ENCODE data around the gene CADM2. TPM values are rescaled to one million over a fixed set of nuclear protein-coding genes. Genes with fewer than 3 reads are reported as not detected.

Gene CADM2
- polyA plus RNA-seq, 1 donor from 2014 or later, result 4.5 TPM

DNA sequence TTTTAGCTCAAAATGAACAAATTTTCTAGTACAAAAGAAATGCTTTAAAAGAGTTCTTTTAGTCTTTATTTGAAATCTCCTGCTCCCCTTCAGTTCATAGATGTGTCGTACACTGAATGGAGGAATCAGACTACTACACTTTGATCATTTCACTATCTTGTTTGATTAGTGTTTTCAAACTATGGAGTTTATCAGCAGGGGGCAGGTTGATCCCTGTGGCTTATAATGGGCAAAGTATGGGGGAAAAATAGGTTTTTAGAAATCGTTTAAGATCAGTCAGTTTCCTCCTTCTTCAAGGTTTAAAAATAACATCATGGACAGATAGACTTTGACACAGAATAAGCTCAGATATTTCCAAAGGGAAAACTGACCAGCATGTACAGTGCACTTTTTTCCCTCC is 701.7 kb downstream of the CADM2 start (continued):
- TF ChIP-seq, protein P1, sequence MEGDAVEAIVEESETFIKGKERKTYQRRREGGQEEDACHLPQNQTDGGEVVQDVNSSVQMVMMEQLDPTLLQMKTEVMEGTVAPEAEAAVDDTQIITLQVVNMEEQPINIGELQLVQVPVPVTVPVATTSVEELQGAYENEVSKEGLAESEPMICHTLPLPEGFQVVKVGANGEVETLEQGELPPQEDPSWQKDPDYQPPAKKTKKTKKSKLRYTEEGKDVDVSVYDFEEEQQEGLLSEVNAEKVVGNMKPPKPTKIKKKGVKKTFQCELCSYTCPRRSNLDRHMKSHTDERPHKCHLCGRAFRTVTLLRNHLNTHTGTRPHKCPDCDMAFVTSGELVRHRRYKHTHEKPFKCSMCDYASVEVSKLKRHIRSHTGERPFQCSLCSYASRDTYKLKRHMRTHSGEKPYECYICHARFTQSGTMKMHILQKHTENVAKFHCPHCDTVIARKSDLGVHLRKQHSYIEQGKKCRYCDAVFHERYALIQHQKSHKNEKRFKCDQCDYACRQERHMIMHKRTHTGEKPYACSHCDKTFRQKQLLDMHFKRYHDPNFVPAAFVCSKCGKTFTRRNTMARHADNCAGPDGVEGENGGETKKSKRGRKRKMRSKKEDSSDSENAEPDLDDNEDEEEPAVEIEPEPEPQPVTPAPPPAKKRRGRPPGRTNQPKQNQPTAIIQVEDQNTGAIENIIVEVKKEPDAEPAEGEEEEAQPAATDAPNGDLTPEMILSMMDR (IDR thresholded peaks at IDR 0.05; ENCODE audit: poor library complexity, severe bottlenecking), result no peak

DNA sequence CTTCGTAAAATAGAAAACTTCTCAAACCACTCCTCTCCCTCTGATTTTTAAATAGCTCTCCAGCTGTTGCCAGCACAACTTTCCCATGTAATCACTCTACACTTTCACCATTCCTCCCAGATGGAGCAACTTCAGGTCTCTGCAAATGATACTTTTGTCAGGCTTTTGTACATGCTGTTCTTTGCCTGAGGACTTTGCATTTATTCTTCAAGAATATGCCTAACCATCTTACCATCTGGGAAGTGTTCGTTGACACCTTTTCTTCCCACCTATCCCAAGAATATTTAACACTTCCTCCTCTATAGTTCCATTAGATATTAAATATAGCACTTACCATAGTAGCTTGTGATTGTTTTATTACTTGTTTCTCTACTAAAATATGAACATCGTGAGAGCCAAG is 703.7 kb downstream of the CADM2 start:
- H3K79me2 ChIP-seq (replicated peaks; ENCODE audit: insufficient read depth, low read length), result no peaks in the 10 kb centered on the region
- no peaks in the 10 kb centered on the region for H3K27me3 ChIP-seq (ENCODE audit: insufficient read depth, low read depth, low read length)
- TF ChIP-seq RAD21 (conservative IDR thresholded peaks at IDR 0.05) (no peak), SMC3 (conservative IDR thresholded peaks at IDR 0.05; ENCODE audit: poor library complexity) (no peak), EZH2 (IDR thresholded peaks at IDR 0.05; ENCODE audit: borderline replicate concordance, insufficient read depth, low read length, poor library complexity, severe bottlenecking) (no peak), TAF1 (IDR thresholded peaks at IDR 0.05; ENCODE audit: low read depth) (no peak), POLR2AphosphoS5 (IDR thresholded peaks at IDR 0.05) (no peak), EP300 (conservative IDR thresholded peaks at IDR 0.05; ENCODE audit: poor library complexity, severe bottlenecking) (no peak), MXI1 (conservative IDR thresholded peaks at IDR 0.05; ENCODE audit: poor library complexity, severe bottlenecking) (no peak)
- TF ChIP-seq, protein P2, sequence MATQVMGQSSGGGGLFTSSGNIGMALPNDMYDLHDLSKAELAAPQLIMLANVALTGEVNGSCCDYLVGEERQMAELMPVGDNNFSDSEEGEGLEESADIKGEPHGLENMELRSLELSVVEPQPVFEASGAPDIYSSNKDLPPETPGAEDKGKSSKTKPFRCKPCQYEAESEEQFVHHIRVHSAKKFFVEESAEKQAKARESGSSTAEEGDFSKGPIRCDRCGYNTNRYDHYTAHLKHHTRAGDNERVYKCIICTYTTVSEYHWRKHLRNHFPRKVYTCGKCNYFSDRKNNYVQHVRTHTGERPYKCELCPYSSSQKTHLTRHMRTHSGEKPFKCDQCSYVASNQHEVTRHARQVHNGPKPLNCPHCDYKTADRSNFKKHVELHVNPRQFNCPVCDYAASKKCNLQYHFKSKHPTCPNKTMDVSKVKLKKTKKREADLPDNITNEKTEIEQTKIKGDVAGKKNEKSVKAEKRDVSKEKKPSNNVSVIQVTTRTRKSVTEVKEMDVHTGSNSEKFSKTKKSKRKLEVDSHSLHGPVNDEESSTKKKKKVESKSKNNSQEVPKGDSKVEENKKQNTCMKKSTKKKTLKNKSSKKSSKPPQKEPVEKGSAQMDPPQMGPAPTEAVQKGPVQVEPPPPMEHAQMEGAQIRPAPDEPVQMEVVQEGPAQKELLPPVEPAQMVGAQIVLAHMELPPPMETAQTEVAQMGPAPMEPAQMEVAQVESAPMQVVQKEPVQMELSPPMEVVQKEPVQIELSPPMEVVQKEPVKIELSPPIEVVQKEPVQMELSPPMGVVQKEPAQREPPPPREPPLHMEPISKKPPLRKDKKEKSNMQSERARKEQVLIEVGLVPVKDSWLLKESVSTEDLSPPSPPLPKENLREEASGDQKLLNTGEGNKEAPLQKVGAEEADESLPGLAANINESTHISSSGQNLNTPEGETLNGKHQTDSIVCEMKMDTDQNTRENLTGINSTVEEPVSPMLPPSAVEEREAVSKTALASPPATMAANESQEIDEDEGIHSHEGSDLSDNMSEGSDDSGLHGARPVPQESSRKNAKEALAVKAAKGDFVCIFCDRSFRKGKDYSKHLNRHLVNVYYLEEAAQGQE (IDR thresholded peaks at IDR 0.05; ENCODE audit: borderline replicate concordance), result no peak
- TF ChIP-seq, protein P1 (IDR thresholded peaks at IDR 0.05; ENCODE audit: poor library complexity, severe bottlenecking), result no peak
- no peaks in the 10 kb centered on the region for H3K36me3 ChIP-seq (ENCODE audit: insufficient read depth, low read length)
- H3K4me3 ChIP-seq (ENCODE audit: low read length), result no peak overlapping the region
- no peaks in the 10 kb centered on the region for H3K9me2 ChIP-seq (ENCODE audit: insufficient read depth, low read length)
- H4K20me1 ChIP-seq (ENCODE audit: insufficient read depth), result no peaks in the 10 kb centered on the region
- H3K9ac ChIP-seq (ENCODE audit: low read length), result no peak overlapping the region
- H3K9me3 ChIP-seq (ENCODE audit: low read length), result no peaks in the 10 kb centered on the region
- H2AFZ ChIP-seq (ENCODE audit: low read depth, low read length), result no peak overlapping the region
- no peak overlapping the region for H3K4me2 ChIP-seq (ENCODE audit: low read length)
- no peaks in the 10 kb centered on the region for H3F3A ChIP-seq (ENCODE audit: insufficient read depth, low read length, poor library complexity, severe bottlenecking)
- H3K27ac ChIP-seq (ENCODE audit: low read length), result no peak overlapping the region

DNA sequence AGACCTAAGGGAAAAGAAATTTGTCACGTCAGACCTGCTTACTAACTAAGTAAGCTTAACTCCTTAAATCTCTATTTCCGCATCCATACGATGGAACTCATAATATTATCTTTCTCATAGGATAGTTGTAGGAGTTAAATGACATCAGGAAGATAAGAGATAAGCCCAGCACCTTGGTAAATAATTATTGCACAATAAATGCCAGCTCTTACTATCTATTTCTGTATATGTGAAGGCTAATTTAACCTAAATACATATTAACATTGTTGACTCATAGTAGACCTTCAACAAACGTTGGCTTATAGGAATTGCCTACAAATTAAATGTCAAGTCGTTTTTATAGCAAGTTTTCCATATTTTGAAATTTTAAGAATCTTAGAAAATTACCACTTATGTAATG is 709.0 kb downstream of the CADM2 start:
- Histone ChIP-seq H3K4me2 (ENCODE audit: low read length) (no peak overlapping the region), H3K9ac (ENCODE audit: low read length) (no peak overlapping the region), H3K27ac (ENCODE audit: low read length) (no peak overlapping the region), H3K9me3 (ENCODE audit: low read length) (no peaks in the 10 kb centered on the region), H3K4me3 (ENCODE audit: low read length) (no peak overlapping the region), H3K27me3 (ENCODE audit: insufficient read depth, low read depth, low read length) (no peaks in the 10 kb centered on the region), H3K79me2 (replicated peaks; ENCODE audit: insufficient read depth, low read length) (no peaks in the 10 kb centered on the region), H3K9me2 (ENCODE audit: insufficient read depth, low read length) (no peaks in the 10 kb centered on the region), H3K36me3 (ENCODE audit: insufficient read depth, low read length) (no peaks in the 10 kb centered on the region), H2AFZ (ENCODE audit: low read depth, low read length) (no peak overlapping the region), H3F3A (ENCODE audit: insufficient read depth, low read length, poor library complexity, severe bottlenecking) (no peaks in the 10 kb centered on the region), H4K20me1 (ENCODE audit: insufficient read depth) (no peaks in the 10 kb centered on the region)
- TF ChIP-seq TAF1 (IDR thresholded peaks at IDR 0.05; ENCODE audit: low read depth), result no peak
- no peak for TF ChIP-seq MXI1 (conservative IDR thresholded peaks at IDR 0.05; ENCODE audit: poor library complexity, severe bottlenecking)
- no peak for TF ChIP-seq EP300 (conservative IDR thresholded peaks at IDR 0.05; ENCODE audit: poor library complexity, severe bottlenecking)

Measured in neural cell (in vitro differentiated cells).